HepG2 (cell line): ENCODE results near the gene RHOV. TPM values are rescaled to one million over a fixed set of nuclear protein-coding genes. Genes with fewer than 3 reads are reported as not detected.

Experiments used
- ATAC-seq: fragments of 200-7000 bp; cut with Tn5 transposase; 3 replicates; pipeline ENCODE4 v1.9.1; 2020; ENCODE audit warnings: mild to moderate bottlenecking, moderate library complexity
- BruUV-seq: library from RNA; stranded (reverse); fragments of 400-500 nt; replicated peaks from 2 replicates; lab custom pipeline; 2021; lab: Mats Ljungman, UMichigan
- CTCF ChIA-PET: fragments of 300-600 bp; formaldehyde crosslinking; extraction: SDS; loops from one replicate; lab custom pipeline; 2021; ENCODE audit warnings: low total read pairs, inconsistent platforms, low intra/inter-chr PET ratio; lab: Yijun Ruan, JAX
- POLR2A ChIA-PET: fragments of 350-600 bp; sonication (Branson Sonifier 250); formaldehyde crosslinking; loops from one replicate; lab custom pipeline; 2020; ENCODE audit warnings: antibody characterized with exemption, inconsistent platforms; lab: Yijun Ruan, JAX
- DNase-seq: peaks from one replicate; pipeline ENCODE4 v3.0.0-alpha.2; 2015; ENCODE audit warnings: low spot score
- FAIRE-seq: peaks from 3 replicates; lab custom pipeline; 2011; peaks lifted over from hg19 to GRCh38; lab: Jason Lieb, UNC
- H2AFZ ChIP-seq: one replicate; pipeline ENCODE4 v1.6.1; 2011; ENCODE audit warnings: low read length, inconsistent platforms
- H3K27ac ChIP-seq: fragments of 300-600 bp; 3 replicates; pipeline ENCODE4 v1.8.0; 2011; ENCODE audit warnings: mixed run types, mild to moderate bottlenecking, mixed read lengths, low read length, inconsistent platforms; ENCODE audit not compliant: insufficient read depth; ENCODE audit errors: extremely low read length
- H3K27me3 ChIP-seq, 2 experiments: fragments of 200-600 bp in 1 of 2; 2 replicates in 1 of 2; 3 replicates in 1 of 2; pipeline versions ENCODE4 v1.6.0 to v1.8.0; 2011; ENCODE audit warnings: low read length in 2 of 2, mild to moderate bottlenecking in 2 of 2, moderate library complexity in 2 of 2, inconsistent platforms in 1 of 2; ENCODE audit not compliant: insufficient read depth in 2 of 2, control insufficient read depth in 1 of 2
- H3K36me3 ChIP-seq, 2 experiments: fragments of 200-600 bp in 1 of 2; replicated peaks in 1 of 2; 2 replicates in 1 of 2; 3 replicates in 1 of 2; pipeline versions ENCODE4 v1.5.1 to v1.8.0; 2011; ENCODE audit warnings: low read length in 2 of 2, inconsistent platforms in 1 of 2; ENCODE audit not compliant: insufficient read depth in 2 of 2, control insufficient read depth in 1 of 2
- H3K4me1 ChIP-seq: 2 replicates; pipeline ENCODE4 v1.5.1; 2012; ENCODE audit warnings: low read length, inconsistent platforms; ENCODE audit not compliant: insufficient read depth
- H3K4me2 ChIP-seq: 2 replicates; pipeline ENCODE4 v1.6.0; 2011; ENCODE audit warnings: low read depth, low read length, inconsistent platforms
- H3K4me3 ChIP-seq, 3 experiments: fragments of 200-600 bp in 1 of 3; sonication (generic), shearing (Covaris generic) in 1 of 3; replicated peaks in 1 of 3; 2 replicates each; pipeline ENCODE4 v1.5.1; 2011 to 2016; ENCODE audit warnings: low read length in 3 of 3, inconsistent platforms in 2 of 3, low read depth in 2 of 3, mild to moderate bottlenecking in 2 of 3, control low read depth in 1 of 3, mixed read lengths in 1 of 3; ENCODE audit not compliant: insufficient read depth in 1 of 3
- H3K79me2 ChIP-seq: one replicate; pipeline ENCODE4 v1.6.1; 2011; ENCODE audit warnings: low read length, inconsistent platforms; ENCODE audit not compliant: insufficient read depth
- H3K9ac ChIP-seq: 2 replicates; pipeline ENCODE4 v1.6.0; 2011; ENCODE audit warnings: mild to moderate bottlenecking, low read depth, low read length, inconsistent platforms; ENCODE audit not compliant: insufficient read depth
- H3K9me3 ChIP-seq: 2 replicates; pipeline ENCODE4 v1.5.1; 2012; ENCODE audit warnings: mild to moderate bottlenecking, low read length
- H4K20me1 ChIP-seq: 2 replicates; pipeline ENCODE4 v1.6.0; 2011; ENCODE audit warnings: inconsistent platforms, mild to moderate bottlenecking, low read length, moderate library complexity; ENCODE audit not compliant: insufficient read depth
- ATRX ChIP-seq: sonication (generic); formaldehyde crosslinking; IDR thresholded peaks from 2 replicates; pipeline ENCODE4 v1.4.0; 2020; ENCODE audit warnings: missing genetic modification reagents, borderline replicate concordance
- CC2D1A ChIP-seq: sonication (generic); formaldehyde crosslinking; IDR thresholded peaks from 2 replicates; pipeline ENCODE4 v1.8.1; 2023; ENCODE audit warnings: mild to moderate bottlenecking, missing genetic modification reagents
- GLI4 ChIP-seq: sonication (generic); formaldehyde crosslinking; IDR thresholded peaks from 2 replicates; pipeline ENCODE4 v1.5.1; 2020; ENCODE audit warnings: missing genetic modification reagents, mild to moderate bottlenecking, moderate library complexity, borderline replicate concordance
- MIER2 ChIP-seq: IDR thresholded peaks from 2 replicates; pipeline ENCODE4 v1.6.1; 2016; ENCODE audit warnings: missing biosample characterization, missing genetic modification reagents
- MYC ChIP-seq: sonication (generic); formaldehyde crosslinking; IDR thresholded peaks from 2 replicates; pipeline ENCODE4 v1.9.0; 2021; ENCODE audit warnings: missing genetic modification reagents, borderline replicate concordance
- RFXAP ChIP-seq: sonication (generic); formaldehyde crosslinking; IDR thresholded peaks from 2 replicates; pipeline ENCODE4 v1.4.0; 2020; ENCODE audit warnings: missing genetic modification reagents, borderline replicate concordance
- SOX5 ChIP-seq: IDR thresholded peaks from 2 replicates; pipeline ENCODE4 v1.6.1; 2016; ENCODE audit warnings: borderline replicate concordance
- SP2 ChIP-seq: sonication (generic); formaldehyde crosslinking; IDR thresholded peaks from 2 replicates; pipeline ENCODE4 v1.5.1; 2020; ENCODE audit warnings: mild to moderate bottlenecking, missing genetic modification reagents
- XRCC5 ChIP-seq: fragments of 200-400 bp; formaldehyde crosslinking; optimal IDR thresholded peaks from 2 replicates; pipeline ENCODE3; 2017; ENCODE audit warnings: mild to moderate bottlenecking, low read length
- YEATS2 ChIP-seq: sonication (generic); formaldehyde crosslinking; IDR thresholded peaks from 2 replicates; pipeline ENCODE4 v1.4.0; 2020; ENCODE audit warnings: missing genetic modification reagents, borderline replicate concordance
- ZFYVE20 ChIP-seq: sonication (generic); formaldehyde crosslinking; IDR thresholded peaks from 2 replicates; pipeline ENCODE4 v1.8.0; 2023; ENCODE audit warnings: low read depth, mild to moderate bottlenecking, moderate library complexity, missing genetic modification reagents, borderline replicate concordance
- ZNF251 ChIP-seq: sonication (generic); formaldehyde crosslinking; IDR thresholded peaks from 2 replicates; pipeline ENCODE4 v1.9.0; 2021; ENCODE audit warnings: mild to moderate bottlenecking, missing genetic modification reagents
- ZNF570 ChIP-seq: sonication (generic); formaldehyde crosslinking; IDR thresholded peaks from 2 replicates; pipeline ENCODE4 v1.4.0; 2020; ENCODE audit warnings: mild to moderate bottlenecking, missing genetic modification reagents, borderline replicate concordance
- ZNF615 ChIP-seq: sonication (generic); formaldehyde crosslinking; IDR thresholded peaks from 2 replicates; pipeline ENCODE4 v1.5.0; 2020; ENCODE audit warnings: mild to moderate bottlenecking, missing genetic modification reagents, borderline replicate concordance
- ZNF747 ChIP-seq: sonication (generic); formaldehyde crosslinking; IDR thresholded peaks from 2 replicates; pipeline ENCODE4 v1.8.1; 2023; ENCODE audit warnings: missing genetic modification reagents, mild to moderate bottlenecking, borderline replicate concordance
- ZSCAN12 ChIP-seq: sonication (generic); formaldehyde crosslinking; IDR thresholded peaks from 2 replicates; pipeline ENCODE4 v1.9.0; 2021; ENCODE audit warnings: mild to moderate bottlenecking, missing genetic modification reagents
- in situ Hi-C: cut with HindIII; loops from 2 replicates; pipeline ENCODE4 v1.10.0; 2017; ENCODE audit warnings: low pct_unique_long_range_greater_than_20kb; ENCODE audit not compliant: extremely low pct_ligation_motif_present
- intact Hi-C: fragments of 100-400 bp; cut with micrococcal nuclease; formaldehyde crosslinking; loops from one replicate; pipeline ENCODE4 v1.10.0; 2022; ENCODE audit not compliant: unreplicated experiment
- polyA plus RNA-seq, 8 experiments: library from polyadenylated mRNA; depleted of rRNA in 3 of 8; stranded (reverse) in 7 of 8; unstranded in 1 of 8; fragments of >200 nt; fragmentation: Illumina TruSeq in 4 of 8; extraction: Trizol in 4 of 8; gene quantifications; 2 replicates each; pipeline versions ENCODE4 v1.2.1 to v1.2.3, GENCODE V29; 2011 to 2016; ENCODE audit warnings: low read depth in 4 of 8, missing spikeins in 1 of 8, mixed read lengths in 1 of 8; ENCODE audit not compliant: insufficient read depth in 1 of 8
- total RNA-seq, 5 experiments: library from RNA; depleted of rRNA; stranded (reverse); fragments of >200 nt; fragmentation: Illumina TruSeq; extraction: Trizol; gene quantifications; 2 replicates each; pipeline ENCODE4 v1.2.3, GENCODE V29; 2016; ENCODE audit warnings: low read depth in 1 of 5

Gene RHOV
- total and polyA plus RNA-seq, 2 of the 13 experiments (the other 11 are each of a cell fraction or from before 2014, with no cell fraction given) = 0.17 to 0.18 TPM

DNA sequence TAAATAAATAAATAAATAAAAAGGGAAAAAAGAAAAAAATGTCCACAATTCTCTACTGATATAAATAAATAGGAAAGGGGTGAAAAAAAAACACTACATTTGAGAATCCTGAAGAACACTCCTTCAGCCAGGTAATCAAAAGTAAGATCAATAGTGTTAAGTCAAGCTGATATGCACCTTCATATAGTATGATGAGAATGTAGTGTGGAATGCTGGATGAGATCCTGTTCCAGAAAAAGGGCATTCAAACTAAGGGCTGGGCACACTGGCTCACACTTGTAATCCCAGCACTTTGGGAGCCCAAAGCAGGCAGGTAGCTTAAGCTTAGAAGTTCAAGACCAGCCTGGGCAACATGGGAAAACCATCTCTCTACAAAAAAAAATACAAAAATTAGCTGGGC is 15.1 kb upstream of the RHOV start:
- POLR2A ChIA-PET = no interaction called here
- Histone ChIP-seq H3K36me3 (no peaks in the 10 kb centered on the region), H3K27me3 (no peaks in the 10 kb centered on the region; a peak in 1 of 5 replicates)
- intact Hi-C loops = no loop called here
- no peak for FAIRE-seq
- TF ChIP-seq ZNF615 (CRISPR knock-in tag) (no peak), ATRX (no peak), ZNF251 (CRISPR knock-in tag) (no peak), SP2 (CRISPR knock-in tag) (no peak), ZFYVE20 (CRISPR knock-in tag) (no peak), MYC (CRISPR knock-in tag) (no peak), GLI4 (CRISPR knock-in tag) (no peak), MIER2 (CRISPR knock-in tag) (no peak), ZSCAN12 (CRISPR knock-in tag) (no peak), XRCC5 (no peak), RFXAP (CRISPR knock-in tag) (no peak), ZNF747 (no peak), YEATS2 (CRISPR knock-in tag) (no peak), ZNF570 (CRISPR knock-in tag) (no peak), CC2D1A (CRISPR knock-in tag) (no peak), SOX5 (CRISPR knock-in tag) (no peak)
- TF ChIP-seq, all 625 proteins: peak for 0
- Histone ChIP-seq H3K4me2 (no peak overlapping the region), H4K20me1 (no peaks in the 10 kb centered on the region), H3K79me2 (no peaks in the 10 kb centered on the region), H3K4me3 (no peak overlapping the region), H3K9ac (no peak overlapping the region), H3K4me1 (peaks cover 25% of the 10 kb centered on the region), H3K9me3 (no peaks in the 10 kb centered on the region), H3K27ac (no peak overlapping the region), H2AFZ (no peak overlapping the region)
- ATAC-seq = no peak
- DNase-seq = no peak
- in situ Hi-C loops = no loop called here
- CTCF ChIA-PET = interaction anchor here (1.2 kb wide), 2 partner anchors 30 to 32 kb away, joined by 3 read pairs; no protein-coding TSS in a partner anchor
- BruUV-seq = no TSS peak
